Activated CD4-positive, alpha-beta T cell treated with anti-CD3 and anti-CD28 coated beads, Interleukin-2, amount 10 ng/mL, durations not matched to agents 24 days and 14 days (primary cell): Measurements from ENCODE around the gene CNTN2. TPM values are rescaled to one million over a fixed set of nuclear protein-coding genes. Genes with fewer than 3 reads are reported as not detected.

Source experiments
- DNase-seq: peaks from one replicate; pipeline ENCODE4 v3.0.0; 2022
- H3K27ac Mint-ChIP-seq: one replicate; pipeline ENCODE4 v1.8.0; 2022; ENCODE audit warnings: mild to moderate bottlenecking, mixed read lengths
- H3K27me3 Mint-ChIP-seq: one replicate; pipeline ENCODE4 v1.8.0; 2022; ENCODE audit warnings: mixed read lengths
- H3K36me3 Mint-ChIP-seq: one replicate; pipeline ENCODE4 v1.8.0; 2022; ENCODE audit warnings: low read depth, mild to moderate bottlenecking, mixed read lengths
- H3K4me1 Mint-ChIP-seq: one replicate; pipeline ENCODE4 v1.8.0; 2021; ENCODE audit warnings: mixed read lengths
- H3K4me3 Mint-ChIP-seq: one replicate; pipeline ENCODE4 v1.8.0; 2022; ENCODE audit warnings: mild to moderate bottlenecking, moderate library complexity, mixed read lengths
- H3K9me3 Mint-ChIP-seq: one replicate; pipeline ENCODE4 v1.8.0; 2021; ENCODE audit warnings: mixed read lengths
- intact Hi-C: fragments of 100-400 bp; cut with micrococcal nuclease; formaldehyde crosslinking; loops from one replicate; pipeline ENCODE4 v1.15.1; 2023
- total RNA-seq: library from RNA; stranded (reverse); gene quantifications from 2 replicates; pipeline ENCODE4 v1.2.3, GENCODE V29; 2022

CNTN2 gene
- total RNA-seq, 1 donor from 2014 or later: not detected

DNA sequence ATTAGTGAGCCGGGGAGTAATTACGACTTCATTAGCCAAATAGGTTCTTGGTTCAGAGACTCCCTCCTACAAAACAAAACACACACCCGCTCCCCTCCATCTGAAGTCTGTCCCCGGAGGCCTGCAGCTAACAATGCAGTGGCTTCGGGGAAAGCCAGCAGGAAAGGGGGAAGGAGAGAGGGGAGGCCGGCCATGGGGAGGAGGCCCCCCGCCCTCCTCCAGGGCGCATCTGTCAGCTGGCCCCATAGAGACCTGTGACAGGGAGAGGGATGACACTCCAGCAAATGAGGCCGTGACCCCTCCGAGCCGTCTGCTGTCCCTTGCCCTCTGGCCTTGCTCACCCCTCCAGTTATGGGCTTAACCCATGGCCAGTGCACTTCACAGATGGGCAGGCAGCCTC lies 12.1 kb upstream of the CNTN2 start:
- no peak overlapping the region for H3K4me3 Mint-ChIP-seq
- DNase-seq: no peak
- H3K27ac Mint-ChIP-seq: no peak overlapping the region
- intact Hi-C loops: no loop called here
- no peaks in the 10 kb centered on the region for H3K36me3 Mint-ChIP-seq
- no peaks in the 10 kb centered on the region for H3K9me3 Mint-ChIP-seq
- H3K4me1 Mint-ChIP-seq: no peaks in the 10 kb centered on the region
- peaks cover 5% of the 10 kb centered on the region for H3K27me3 Mint-ChIP-seq

DNA sequence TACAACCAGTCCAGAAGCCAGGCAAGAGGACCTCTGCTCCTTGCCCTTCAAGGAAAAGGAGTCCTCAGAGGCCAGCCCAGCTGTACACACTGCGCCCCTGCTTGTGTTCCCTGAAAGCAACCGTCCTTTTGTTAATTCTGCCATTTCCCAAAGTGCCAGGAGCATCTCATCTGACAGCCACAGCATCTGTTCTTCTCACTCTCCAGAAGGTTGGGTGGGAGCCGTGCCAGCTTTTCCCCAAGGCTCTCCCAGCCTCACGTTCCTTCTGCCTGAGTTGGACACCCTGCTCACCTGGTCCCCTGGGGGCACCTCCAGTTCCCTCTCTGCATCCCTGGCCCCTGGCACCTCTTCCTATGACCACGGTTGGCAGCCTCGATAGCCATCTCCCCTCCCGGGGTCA lies 10.5 kb upstream of the CNTN2 start:
- Mint-ChIP-seq H3K27ac (no peak overlapping the region), H3K4me1 (no peaks in the 10 kb centered on the region), H3K36me3 (no peaks in the 10 kb centered on the region), H3K9me3 (no peaks in the 10 kb centered on the region), H3K27me3 (peaks cover 5% of the 10 kb centered on the region), H3K4me3 (no peak overlapping the region)
- intact Hi-C loops: no loop called here
- DNase-seq: no peak

- no peak overlapping the region for H3K27ac Mint-ChIP-seq
- H3K36me3 Mint-ChIP-seq: no peaks in the 10 kb centered on the region
- DNase-seq: no peak
- H3K4me3 Mint-ChIP-seq: no peak overlapping the region
- H3K4me1 Mint-ChIP-seq: no peaks in the 10 kb centered on the region
- peaks cover 30% of the 10 kb centered on the region for H3K27me3 Mint-ChIP-seq
- no peaks in the 10 kb centered on the region for H3K9me3 Mint-ChIP-seq
- intact Hi-C loops: no loop called here
Observed at GRCh38 chr1:205037539-205037938, 5.5 kb upstream of the CNTN2 start.

DNA sequence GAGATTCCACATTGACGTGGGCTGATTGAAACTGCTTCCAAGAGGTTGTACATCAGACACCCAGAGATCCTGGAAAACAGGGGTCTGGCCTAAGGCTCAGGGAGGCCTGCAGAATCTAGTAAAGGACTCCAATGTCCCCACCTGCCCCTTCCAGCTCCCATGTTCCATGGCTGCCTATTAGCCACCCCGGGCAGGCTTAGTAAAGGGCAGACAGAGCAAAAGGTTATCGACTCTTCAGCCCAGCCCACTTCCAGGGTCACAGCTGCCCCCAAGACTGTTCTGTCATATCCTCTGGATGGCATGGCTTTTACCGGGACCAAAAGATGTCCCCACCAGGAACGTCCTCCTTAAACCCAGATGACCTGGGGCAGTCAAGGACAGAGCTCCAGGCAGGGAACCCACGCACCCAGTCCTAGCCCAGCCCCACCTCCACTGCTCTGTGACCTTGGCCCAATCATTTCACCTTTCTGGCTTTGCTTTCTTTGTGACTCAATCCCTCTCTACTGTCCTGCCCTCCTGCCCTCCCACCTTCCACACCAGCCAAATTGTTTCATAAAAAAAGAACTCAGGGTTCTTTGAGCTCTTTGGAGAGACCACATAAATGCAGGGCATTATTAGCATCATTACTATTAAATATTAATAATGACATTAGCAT lies 4.8 kb upstream of the CNTN2 start:
- no peak for DNase-seq
- no peak overlapping the region for H3K4me3 Mint-ChIP-seq
- H3K36me3 Mint-ChIP-seq: no peaks in the 10 kb centered on the region
- H3K4me1 Mint-ChIP-seq: no peaks in the 10 kb centered on the region
- H3K27me3 Mint-ChIP-seq: peaks cover 32% of the 10 kb centered on the region
- H3K9me3 Mint-ChIP-seq: no peaks in the 10 kb centered on the region
- intact Hi-C loops: no loop called here
- H3K27ac Mint-ChIP-seq: no peak overlapping the region

DNA sequence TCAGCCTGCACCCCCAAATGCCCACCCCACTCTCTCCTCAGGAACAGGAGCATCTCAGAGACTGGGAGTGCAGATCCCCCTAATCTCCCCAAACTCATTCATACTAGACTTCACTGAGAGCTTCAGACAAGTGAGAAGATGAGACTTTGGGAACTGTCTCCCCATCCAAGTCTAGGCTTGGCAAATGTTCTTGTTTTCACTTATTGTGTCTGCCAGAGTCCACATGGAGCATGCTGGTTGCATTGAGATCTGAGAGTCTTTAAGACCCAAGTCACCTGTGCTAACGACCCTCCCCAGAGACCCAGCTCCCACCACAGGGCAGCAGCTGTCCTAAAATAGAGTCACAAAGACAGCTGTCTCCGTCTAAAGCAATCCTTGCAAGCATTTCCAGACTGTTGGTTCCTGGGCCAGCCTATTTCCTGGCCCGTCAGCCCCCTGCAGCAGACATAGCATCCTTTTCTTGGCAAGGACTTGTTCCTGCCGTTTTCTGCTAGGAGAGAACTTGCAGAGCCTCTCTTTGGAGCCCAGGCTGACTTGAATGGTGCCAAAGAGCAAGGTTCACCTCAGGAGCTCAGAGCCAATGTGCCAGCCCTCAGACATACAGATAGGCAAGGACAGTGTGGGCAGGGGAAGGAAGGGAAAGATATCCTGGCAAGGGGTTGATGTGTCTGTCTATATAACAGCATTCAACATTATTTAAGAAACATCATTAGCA lies 1.9 kb upstream of the CNTN2 start:
- peaks cover 55% of the 10 kb centered on the region for H3K27me3 Mint-ChIP-seq

GRCh38 chr1:205041998-205042910 lies 758 bp upstream of the CNTN2 start:
- intact Hi-C loops: no loop called here
- no peak for DNase-seq
- H3K9me3 Mint-ChIP-seq: no peaks in the 10 kb centered on the region
- no peaks in the 10 kb centered on the region for H3K36me3 Mint-ChIP-seq
- H3K4me3 Mint-ChIP-seq: no peak overlapping the region
- peaks cover 57% of the 10 kb centered on the region for H3K27me3 Mint-ChIP-seq
- H3K4me1 Mint-ChIP-seq: no peaks in the 10 kb centered on the region
- H3K27ac Mint-ChIP-seq: no peak overlapping the region

More for the DNA sequence above, 1.9 kb upstream of the CNTN2 start:
- H3K4me3 Mint-ChIP-seq: no peak overlapping the region
- intact Hi-C loops: no loop called here
- no peak overlapping the region for H3K27ac Mint-ChIP-seq
- no peak for DNase-seq
- H3K4me1 Mint-ChIP-seq: no peaks in the 10 kb centered on the region
- no peaks in the 10 kb centered on the region for H3K9me3 Mint-ChIP-seq
- H3K36me3 Mint-ChIP-seq: no peaks in the 10 kb centered on the region

GRCh38 chr1:205043866-205044265 lies 854 bp downstream of the CNTN2 start:
- no peaks in the 10 kb centered on the region for H3K9me3 Mint-ChIP-seq
- no peak overlapping the region for H3K27ac Mint-ChIP-seq
- no peak overlapping the region for H3K4me3 Mint-ChIP-seq
- H3K27me3 Mint-ChIP-seq: peaks cover 56% of the 10 kb centered on the region
- no peak for DNase-seq
- intact Hi-C loops: no loop called here
- no peaks in the 10 kb centered on the region for H3K4me1 Mint-ChIP-seq
- no peaks in the 10 kb centered on the region for H3K36me3 Mint-ChIP-seq

DNA sequence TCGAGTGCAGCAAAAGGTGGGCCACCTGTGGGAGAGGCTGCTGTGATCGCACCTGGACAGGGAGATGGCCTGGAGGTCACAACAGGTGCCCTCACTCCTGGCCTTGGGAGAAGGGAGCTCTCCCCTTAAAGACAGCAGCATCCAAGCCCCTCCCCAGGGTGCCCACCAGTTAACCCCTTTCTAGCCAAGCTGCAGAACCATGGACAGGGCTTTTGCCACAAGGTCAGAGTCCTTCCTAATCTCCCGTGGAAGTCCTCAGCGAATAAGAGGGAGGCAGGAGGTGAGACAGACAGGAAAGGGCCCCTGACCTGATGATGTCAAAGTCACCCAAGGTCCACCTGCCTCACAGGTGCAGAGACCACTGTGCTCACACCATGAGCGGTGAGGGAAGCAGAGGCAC lies 1.7 kb downstream of the CNTN2 start:
- Mint-ChIP-seq H3K36me3 (no peaks in the 10 kb centered on the region), H3K4me3 (no peak overlapping the region), H3K4me1 (no peaks in the 10 kb centered on the region), H3K9me3 (no peaks in the 10 kb centered on the region), H3K27me3 (peaks cover 53% of the 10 kb centered on the region), H3K27ac (no peak overlapping the region)
- intact Hi-C loops: no loop called here
- no peak for DNase-seq

GRCh38 chr1:205045146-205045545 lies 2.1 kb downstream of the CNTN2 start:
- no peak for DNase-seq
- H3K36me3 Mint-ChIP-seq: no peaks in the 10 kb centered on the region
- peaks cover 50% of the 10 kb centered on the region for H3K27me3 Mint-ChIP-seq
- intact Hi-C loops: no loop called here
- no peak overlapping the region for H3K4me3 Mint-ChIP-seq
- no peaks in the 10 kb centered on the region for H3K4me1 Mint-ChIP-seq
- H3K27ac Mint-ChIP-seq: no peak overlapping the region
- no peaks in the 10 kb centered on the region for H3K9me3 Mint-ChIP-seq

- DNase-seq: no peak
- H3K4me3 Mint-ChIP-seq: no peak overlapping the region
- H3K4me1 Mint-ChIP-seq: no peaks in the 10 kb centered on the region
- no peaks in the 10 kb centered on the region for H3K36me3 Mint-ChIP-seq
- no peak overlapping the region for H3K27ac Mint-ChIP-seq
- H3K9me3 Mint-ChIP-seq: no peaks in the 10 kb centered on the region
- H3K27me3 Mint-ChIP-seq: peaks cover 35% of the 10 kb centered on the region
- intact Hi-C loops: no loop called here
Observed at GRCh38 chr1:205046870-205047269, 3.9 kb downstream of the CNTN2 start.

DNA sequence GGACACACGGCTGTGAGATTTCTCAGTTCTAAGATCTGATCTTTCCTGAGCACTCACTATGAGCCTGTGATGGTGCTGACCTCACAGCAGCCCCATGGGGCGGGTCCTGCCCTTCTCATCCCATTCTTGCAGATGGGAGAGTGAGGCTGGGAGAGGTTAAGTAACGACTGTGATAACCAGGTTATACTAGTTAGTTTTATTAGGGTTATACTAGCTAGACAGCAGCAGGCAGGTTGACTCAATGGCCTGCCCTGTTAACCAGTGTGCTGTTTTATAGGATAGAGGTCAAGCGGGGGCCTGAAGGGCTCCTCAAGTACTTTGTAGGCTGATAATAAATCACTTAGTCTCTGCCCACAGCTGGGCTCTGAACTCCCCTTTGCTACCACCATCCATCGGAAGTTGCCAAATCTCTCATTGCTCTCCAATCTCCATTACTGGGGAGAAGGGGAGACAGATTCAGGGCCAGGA lies 4.8 kb downstream of the CNTN2 start:
- DNase-seq: no peak
- H3K9me3 Mint-ChIP-seq: no peaks in the 10 kb centered on the region
- no peak overlapping the region for H3K4me3 Mint-ChIP-seq
- no peaks in the 10 kb centered on the region for H3K36me3 Mint-ChIP-seq
- H3K27ac Mint-ChIP-seq: no peak overlapping the region
- H3K27me3 Mint-ChIP-seq: peaks cover 27% of the 10 kb centered on the region
- H3K4me1 Mint-ChIP-seq: no peaks in the 10 kb centered on the region
- intact Hi-C loops: no loop called here

DNA sequence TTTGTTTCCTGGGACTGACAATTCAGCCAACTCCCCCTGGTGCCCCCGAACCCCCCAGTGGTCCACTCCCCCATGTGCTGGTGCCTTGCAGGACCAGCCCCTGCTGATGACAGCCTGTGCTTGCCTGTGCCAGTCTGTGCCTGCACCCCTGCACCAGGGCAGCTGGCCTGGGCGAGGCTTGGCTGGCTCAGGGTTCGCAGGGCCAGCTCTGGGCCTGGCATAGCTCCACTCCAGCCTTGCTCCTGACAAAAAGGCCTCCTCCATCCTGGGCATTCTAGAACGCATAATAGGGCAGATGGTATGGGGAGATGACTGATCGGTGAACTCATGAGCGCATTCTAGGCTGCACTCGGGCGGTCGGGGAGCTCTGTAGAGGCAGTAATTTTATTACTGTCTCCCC lies 5.4 kb downstream of the CNTN2 start:
- H3K27ac Mint-ChIP-seq: no peak overlapping the region
- intact Hi-C loops: no loop called here

DNA sequence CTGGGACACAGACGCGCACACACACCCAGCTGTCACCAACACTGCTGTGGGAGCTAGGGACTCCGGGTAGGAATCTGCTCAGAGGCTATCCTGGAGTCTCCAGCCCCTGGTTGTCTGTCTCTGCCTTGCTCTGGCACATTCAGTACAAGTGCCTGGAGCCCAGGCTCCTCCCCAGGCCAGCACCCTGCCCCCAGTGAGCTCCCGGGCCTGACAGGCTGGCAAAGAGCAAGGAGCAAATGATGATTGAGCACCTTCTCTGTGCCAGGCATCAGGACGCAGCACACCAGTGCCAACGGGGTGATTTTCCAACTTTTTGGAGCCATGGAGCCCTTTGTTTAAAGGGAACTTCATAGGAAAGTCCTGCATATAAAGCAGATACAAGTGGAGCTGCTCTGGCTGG lies 6.5 kb downstream of the CNTN2 start:
- H3K4me1 Mint-ChIP-seq: no peaks in the 10 kb centered on the region
- intact Hi-C loops: no loop called here
- peaks cover 19% of the 10 kb centered on the region for H3K27me3 Mint-ChIP-seq
- H3K27ac Mint-ChIP-seq: no peak overlapping the region
- no peak overlapping the region for H3K4me3 Mint-ChIP-seq
- no peaks in the 10 kb centered on the region for H3K9me3 Mint-ChIP-seq
- H3K36me3 Mint-ChIP-seq: no peaks in the 10 kb centered on the region
- no peak for DNase-seq

More for the DNA sequence above, 5.4 kb downstream of the CNTN2 start:
- H3K36me3 Mint-ChIP-seq: no peaks in the 10 kb centered on the region
- peaks cover 27% of the 10 kb centered on the region for H3K27me3 Mint-ChIP-seq
- no peaks in the 10 kb centered on the region for H3K4me1 Mint-ChIP-seq
- no peak for DNase-seq
- H3K9me3 Mint-ChIP-seq: no peaks in the 10 kb centered on the region
- H3K4me3 Mint-ChIP-seq: no peak overlapping the region

- no peak overlapping the region for H3K4me3 Mint-ChIP-seq
- no peaks in the 10 kb centered on the region for H3K4me1 Mint-ChIP-seq
- intact Hi-C loops: no loop called here
- no peaks in the 10 kb centered on the region for H3K36me3 Mint-ChIP-seq
- H3K27me3 Mint-ChIP-seq: no peaks in the 10 kb centered on the region
- no peak for DNase-seq
- H3K9me3 Mint-ChIP-seq: no peaks in the 10 kb centered on the region
- no peak overlapping the region for H3K27ac Mint-ChIP-seq
Observed at GRCh38 chr1:205052690-205053089, 9.7 kb downstream of the CNTN2 start.
